Activated T-cell treated with anti-CD3 and anti-CD28 coated beads for 1 hour (primary cell): ENCODE results near the gene NPIPB6.

Experiments used
- DNase-seq: peaks from one replicate; pipeline ENCODE4 v3.0.0-alpha.2; 2020; ENCODE audit warnings: low read depth

Gene NPIPB6

GRCh38 chr16:28324235-28324886 is 38.9 kb downstream of the NPIPB6 start:
- DNase-seq: no peak

DNA sequence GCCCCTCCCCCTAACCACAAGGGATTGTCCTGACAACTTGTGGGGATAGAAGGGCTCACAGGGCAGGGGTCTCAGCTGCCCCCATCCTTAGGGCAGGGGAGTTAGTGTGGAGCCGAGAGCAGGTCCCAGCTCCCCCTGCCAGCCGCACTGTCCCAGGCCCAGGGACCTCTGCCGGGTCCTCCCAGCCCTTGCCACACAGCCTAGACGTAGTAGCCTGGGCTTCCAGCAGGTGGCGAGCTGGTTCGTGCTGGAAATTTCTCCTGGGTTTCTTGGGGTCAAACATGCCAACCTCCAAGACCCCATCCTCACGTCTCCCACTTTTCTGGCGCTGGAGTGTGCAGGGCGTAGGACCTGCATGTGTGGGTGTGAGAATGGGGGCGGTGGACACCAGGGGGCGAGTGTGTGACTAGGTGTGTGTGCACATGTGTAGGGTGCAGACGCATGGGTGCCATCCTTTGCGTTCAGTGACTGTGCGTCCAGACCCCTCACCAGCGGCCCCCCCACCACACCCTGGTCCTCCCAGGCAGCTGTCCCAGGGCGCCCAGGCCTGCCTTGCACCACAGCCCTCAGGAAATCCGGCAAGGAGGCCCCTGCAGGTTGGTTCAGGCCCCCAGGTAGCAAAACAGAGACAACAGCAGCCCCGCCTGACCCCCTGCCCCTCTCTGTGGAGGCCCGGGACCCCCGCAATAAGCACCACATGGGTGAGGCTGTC is 41.5 kb downstream of the NPIPB6 start:
- no peak for DNase-seq

- DNase-seq: no peak
These were observed 42.6 kb downstream of the NPIPB6 start for GRCh38 chr16:28320741-28321140.

GRCh38 chr16:28320023-28320561 is 43.2 kb downstream of the NPIPB6 start:
- no peak for DNase-seq

GRCh38 chr16:28319476-28320022 is 43.8 kb downstream of the NPIPB6 start:
- DNase-seq: no peak

GRCh38 chr16:28318042-28318744 is 45.1 kb downstream of the NPIPB6 start:
- DNase-seq: no peak

DNA sequence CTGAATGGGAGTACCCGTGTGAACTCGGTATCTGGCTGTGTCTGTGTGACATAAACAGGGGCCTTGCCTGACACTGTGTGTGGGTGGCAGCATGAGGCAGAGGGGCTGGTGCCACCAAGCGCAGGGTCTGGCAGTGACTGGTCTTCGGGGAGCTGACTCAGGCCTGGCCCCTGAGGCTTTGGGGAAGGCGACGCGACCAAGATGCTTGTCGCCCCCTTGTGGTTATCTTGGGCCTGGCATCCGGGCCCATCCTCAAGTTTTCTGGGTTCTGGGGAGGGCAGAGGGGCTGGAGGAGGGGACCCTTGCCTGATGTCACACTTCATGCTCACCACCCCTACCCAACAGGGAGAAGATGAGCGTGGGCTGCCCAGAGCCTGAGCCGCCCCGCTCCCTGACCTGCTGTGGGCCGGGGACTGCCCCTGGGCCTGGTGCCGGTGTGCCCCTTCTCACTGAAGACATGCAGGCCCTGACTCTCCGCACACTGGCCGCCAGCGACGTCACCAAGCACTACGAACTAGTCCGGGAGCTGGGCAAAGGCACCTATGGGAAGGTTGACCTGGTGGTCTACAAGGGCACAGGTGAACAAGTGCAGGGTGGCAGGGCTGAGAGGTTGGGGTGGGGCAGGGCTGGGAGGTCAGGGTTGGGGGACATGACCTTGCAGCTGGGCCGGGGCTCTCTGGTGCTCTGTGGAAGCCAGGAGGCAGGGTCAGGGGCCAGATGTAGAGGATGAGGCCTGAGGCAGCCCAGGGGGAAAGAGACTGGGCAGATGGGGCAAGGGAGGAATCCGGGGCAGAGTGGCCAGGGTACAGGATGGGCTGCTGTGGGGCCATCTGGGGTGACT is 46.0 kb downstream of the NPIPB6 start:
- peak; percentile 67 for DNase-seq

DNA sequence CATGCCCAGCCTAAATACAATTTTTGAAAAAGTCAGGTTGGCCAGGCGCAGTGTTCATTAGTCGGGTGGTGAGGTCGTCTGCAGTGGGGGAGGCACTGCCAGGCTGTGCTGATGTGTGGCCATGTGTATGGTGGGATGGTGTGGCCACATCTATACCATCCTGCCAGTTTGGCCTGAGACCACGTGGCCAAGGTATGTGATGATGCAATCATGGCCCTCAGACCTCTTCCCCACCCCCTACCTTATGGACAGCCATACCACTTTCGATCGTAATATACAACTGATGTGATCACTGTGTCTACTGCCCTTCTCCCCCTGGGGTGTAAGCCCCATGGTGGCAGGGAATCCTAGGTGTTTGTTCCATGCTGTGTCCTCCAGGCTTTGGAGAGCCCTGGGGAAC is 47.3 kb downstream of the NPIPB6 start:
- DNase-seq: no peak

- DNase-seq: no peak
These were observed 49.7 kb downstream of the NPIPB6 start for GRCh38 chr16:28313587-28313986.

- DNase-seq: no peak
These were observed 51.0 kb downstream of the NPIPB6 start for GRCh38 chr16:28312327-28312726.

GRCh38 chr16:28311913-28312312 is 51.4 kb downstream of the NPIPB6 start:
- DNase-seq: no peak

DNA sequence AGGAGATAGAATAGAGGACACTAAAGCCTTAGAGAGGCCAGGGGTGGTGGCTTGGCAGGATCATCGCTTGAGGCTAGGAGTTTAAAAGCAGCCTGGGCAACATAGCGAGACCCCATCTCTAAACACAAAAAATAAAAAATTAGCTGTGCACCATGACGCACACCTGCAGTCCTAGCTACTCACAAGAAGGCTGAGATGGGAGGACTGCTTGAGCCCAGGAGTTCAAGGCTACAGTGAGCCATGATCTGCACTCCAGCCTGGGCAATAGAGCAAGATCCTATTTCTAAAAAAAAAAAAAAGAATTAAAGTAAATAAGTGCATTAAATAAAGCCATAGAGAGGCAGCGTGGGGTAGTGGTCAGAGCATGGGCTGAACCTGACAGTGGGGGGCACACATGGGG is 51.9 kb downstream of the NPIPB6 start:
- DNase-seq: no peak

- no peak for DNase-seq
These were observed 52.5 kb downstream of the NPIPB6 start for GRCh38 chr16:28310796-28311195.

DNA sequence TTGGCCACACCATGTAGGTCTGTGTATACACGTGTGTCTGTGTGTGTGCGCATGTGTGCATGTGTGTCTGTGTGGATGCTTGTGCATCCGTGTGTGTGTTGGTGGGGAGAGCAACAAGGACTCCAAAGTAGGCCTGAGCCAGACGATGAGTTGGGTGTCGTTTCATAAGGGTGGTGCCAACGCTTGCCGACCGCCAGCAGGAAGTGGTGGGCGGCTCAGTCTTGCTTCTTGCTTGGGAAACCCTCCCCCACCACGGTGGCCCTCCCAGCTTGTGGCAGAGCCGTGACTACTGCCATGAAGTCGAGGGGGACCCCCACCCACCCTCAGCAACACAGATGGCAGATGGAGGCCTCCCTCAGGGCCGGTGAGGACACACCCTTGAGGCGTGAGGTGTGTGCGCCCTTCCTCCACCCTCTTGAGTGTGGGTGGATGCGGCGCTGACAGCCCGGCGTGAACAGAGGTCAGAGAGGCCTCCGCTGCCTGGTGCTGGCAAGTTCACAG is 53.4 kb downstream of the NPIPB6 start:
- peak; percentile 74 for DNase-seq

DNA sequence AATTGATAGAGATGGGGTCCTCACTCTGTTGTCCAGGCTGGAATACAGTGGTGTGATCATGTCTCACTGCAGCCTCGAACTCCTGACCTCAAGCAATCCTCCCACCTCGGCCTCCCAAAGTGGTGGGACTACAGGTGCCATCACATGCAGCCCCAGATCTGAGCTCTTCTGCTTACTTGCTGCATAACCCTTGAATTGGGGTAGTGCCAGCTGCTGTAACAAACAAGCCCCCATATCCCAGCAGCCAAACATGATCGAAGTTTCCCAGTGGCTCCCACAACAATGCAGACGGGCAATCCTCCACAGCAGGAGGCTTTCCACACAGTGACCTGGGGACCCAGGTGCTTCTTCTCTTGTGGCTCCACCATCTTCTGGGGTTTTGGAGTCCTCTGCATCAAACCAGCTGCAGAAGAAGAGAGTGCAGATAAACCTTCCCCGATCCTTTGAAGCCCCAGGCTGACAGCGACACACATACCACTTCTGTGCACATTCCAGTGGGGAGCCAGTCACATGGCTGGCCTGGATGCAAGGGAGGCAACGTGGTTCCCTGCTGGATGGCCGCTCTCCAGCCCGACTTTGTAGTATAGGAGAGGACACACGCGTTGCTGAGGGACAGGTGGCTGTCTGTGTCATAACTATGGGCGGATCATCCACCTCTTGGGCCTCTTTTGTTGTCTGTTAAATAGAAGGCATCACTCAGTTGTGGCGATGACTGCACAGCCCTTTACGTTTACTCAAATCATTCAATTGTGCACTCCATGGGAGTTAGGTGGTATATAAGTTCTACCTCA is 54.3 kb downstream of the NPIPB6 start:
- no peak for DNase-seq

- no peak for DNase-seq
These were observed 55.4 kb downstream of the NPIPB6 start for GRCh38 chr16:28307936-28308335.

GRCh38 chr16:28304214-28304613 is 59.1 kb downstream of the NPIPB6 start:
- no peak for DNase-seq

GRCh38 chr16:28303132-28303531 is 60.2 kb downstream of the NPIPB6 start:
- DNase-seq: no peak

- DNase-seq: no peak
These were observed 61.7 kb downstream of the NPIPB6 start for GRCh38 chr16:28301620-28302019.

DNA sequence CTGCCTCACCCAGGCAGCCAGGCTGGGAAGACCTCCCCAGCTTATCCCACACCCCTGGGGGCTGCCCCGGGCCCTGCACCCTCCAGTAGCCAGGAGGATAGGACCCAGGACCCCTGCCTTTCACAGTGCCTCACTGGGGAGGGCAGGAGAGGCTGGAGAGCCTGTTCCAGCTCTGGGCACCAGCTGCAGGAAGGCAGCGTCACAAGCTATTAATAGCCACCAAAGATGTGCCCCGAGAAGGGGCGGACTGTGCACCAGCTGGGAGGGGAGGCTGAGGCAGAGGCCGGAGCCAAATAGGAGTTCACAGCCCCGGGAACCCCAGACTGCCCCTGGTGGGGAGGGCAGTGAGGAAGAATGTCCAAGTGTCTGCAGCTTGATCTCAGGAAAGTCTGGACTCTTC is 62.2 kb downstream of the NPIPB6 start:
- no peak for DNase-seq

GRCh38 chr16:28300327-28300726 is 63.0 kb downstream of the NPIPB6 start:
- DNase-seq: no peak
